Activated CD4-positive, CD25-positive, alpha-beta regulatory T cell treated with anti-CD3 and anti-CD28 coated beads, Interleukin-2, amount 50 U/mL, for 72 hours (primary cell): ENCODE data around the gene SUSD6.
"Not testable (repeated sequence)": the region's sequence is repeated elsewhere in the genome, so short reads cannot be mapped to it uniquely, and the experiment has no call there.

Experiments used
- DNase-seq: peaks from one replicate; pipeline ENCODE4 v3.0.0; 2021

The SUSD6 gene

DNA sequence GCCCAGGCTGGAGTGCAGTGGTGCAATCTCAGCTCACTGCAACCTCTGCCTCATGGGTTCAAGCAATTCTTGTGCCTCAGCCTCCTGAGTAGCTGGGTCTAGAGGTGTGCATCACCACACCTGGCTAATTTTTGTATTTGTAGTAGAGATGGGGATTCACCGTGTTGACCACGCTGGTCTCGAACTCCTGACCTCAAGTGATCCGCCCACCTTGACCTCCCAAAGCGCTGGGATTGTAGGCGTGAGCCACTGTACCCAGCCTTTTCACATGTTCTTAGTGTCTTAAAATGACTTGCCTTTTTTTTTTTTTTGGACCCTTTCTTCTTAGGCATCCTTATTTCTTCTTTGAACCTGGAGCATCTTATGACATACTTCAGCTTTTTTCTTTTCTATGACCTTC, 87.8 kb downstream of the SUSD6 start:
- not testable (repeated sequence) for DNase-seq

DNA sequence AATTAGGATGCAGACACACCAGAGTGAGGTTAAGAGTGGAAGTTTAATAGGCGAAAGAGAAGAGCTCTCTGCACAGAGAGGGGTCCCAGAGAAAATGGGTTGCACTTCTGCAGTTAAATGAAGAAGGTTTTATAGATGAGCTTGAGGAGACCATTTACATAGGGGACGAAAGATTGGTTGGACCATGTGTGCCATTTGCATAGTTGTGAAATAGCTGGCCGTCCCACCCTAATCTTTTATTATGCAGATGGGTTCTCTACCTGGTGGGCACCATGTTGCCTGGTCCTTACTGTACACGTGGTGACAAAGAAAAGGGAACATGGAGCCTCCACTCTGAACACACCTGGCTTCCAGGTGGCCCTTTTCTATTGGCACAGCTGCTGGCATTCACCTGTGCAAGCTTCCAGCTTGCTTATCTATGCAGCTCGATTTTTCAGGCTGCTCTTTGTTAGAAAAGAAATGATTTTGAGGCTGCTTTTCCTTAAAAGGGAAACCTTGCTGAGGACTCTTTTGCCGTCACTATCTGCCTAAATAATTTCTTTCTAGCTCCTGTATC, 88.4 kb downstream of the SUSD6 start:
- DNase-seq: no peak

DNA sequence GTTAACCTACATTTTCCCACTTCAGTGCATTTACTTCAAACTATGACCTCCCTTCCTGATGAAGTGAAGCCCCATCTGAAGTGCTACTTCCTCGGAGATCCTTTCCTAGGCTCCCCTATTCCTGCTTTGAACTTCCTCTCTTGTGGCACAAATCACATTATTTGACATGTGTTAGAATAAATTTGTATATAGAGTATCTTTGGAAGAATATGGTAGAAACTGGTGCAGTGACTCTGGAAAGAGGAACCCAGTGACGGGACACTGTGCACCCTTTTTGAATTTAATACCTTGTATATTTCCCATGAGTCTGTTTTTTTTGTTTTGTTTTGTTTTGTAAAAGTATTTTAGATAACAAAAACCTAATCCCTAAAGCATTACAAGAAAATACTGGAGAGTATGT, 89.2 kb downstream of the SUSD6 start:
- DNase-seq: no peak

DNA sequence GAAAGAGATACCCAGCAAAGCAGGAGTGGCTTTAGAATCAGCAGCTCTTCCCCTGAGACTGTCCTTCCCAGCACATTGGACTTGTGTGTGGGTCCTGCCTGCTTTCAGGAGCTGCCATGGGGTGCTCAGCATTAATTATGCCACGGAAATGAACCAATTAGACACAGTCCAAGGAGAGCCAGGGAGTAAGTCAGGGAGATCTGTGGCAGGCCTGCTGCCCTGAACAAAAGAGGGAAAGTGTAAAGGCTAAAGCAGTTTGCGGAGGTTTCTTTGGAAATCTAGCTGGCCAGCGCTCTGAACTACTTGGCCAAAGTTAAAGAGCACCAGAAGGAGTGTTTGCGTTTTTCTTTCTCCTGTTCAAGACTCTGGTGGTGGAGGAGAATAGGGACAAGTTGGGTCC, 89.9 kb downstream of the SUSD6 start:
- DNase-seq: no peak

DNA sequence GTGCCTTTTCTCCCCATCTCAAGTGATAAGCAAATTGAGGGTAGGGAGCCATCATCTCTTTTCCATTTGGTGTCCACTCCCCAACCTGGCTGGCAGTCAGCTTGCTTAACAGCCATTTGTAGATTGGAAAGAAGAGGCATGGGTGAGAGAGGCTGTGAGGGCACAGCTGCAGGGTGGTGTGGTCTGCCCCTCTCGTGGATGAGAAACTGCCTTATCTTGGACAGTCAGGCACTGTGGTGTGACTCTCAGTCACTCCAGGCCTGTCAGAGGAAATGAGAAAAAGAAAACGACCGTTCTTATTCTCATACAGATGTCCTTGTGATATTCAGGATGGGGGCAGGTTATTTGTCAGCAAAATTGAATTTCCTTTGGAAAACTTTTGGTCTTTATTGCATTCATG, 90.5 kb downstream of the SUSD6 start:
- no peak for DNase-seq

DNA sequence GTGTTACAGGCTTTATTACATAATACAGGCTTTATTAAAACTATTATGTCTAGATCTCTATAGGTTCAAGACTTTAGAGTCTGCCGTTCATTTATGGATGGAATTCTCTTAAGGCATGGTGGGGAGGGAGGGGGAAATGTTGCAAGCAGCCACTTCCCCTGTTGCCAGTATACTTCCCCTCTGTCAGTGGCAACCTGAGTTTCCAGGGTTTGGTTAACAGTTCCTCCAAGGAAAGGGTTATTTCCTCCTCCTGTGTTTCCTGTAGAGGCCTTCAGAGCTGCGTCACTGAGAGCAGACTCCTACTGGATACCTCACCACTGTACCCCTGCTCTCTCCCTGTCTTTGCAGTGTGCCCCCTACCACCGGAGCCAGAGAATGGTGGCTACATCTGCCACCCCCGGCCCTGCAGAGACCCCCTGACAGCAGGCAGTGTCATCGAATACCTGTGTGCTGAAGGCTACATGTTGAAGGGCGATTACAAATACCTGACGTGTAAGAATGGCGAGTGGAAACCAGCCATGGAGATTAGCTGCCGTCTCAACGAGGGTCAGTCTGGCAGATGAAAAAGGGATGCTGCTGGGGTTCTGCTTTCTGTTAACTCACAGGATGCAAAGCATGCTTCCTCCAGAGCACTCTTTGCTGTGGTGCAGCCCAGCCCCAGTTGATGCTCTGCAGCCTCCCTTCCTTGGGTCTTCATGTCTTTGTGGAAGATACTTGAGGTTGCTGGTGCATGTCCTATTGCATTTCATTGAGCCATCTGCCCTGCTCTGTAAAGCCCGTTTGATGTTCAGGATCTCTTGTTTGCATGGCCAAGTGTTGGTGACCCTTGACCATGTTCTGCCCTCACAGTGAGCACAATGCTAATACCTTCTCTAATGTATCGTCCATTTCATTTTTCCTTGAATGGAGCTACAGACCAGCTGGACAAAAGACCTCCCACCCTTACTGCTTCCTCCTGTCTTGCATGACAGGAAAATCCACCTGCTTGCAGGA, 91.9 kb downstream of the SUSD6 start:
- DNase-seq: no peak

DNA sequence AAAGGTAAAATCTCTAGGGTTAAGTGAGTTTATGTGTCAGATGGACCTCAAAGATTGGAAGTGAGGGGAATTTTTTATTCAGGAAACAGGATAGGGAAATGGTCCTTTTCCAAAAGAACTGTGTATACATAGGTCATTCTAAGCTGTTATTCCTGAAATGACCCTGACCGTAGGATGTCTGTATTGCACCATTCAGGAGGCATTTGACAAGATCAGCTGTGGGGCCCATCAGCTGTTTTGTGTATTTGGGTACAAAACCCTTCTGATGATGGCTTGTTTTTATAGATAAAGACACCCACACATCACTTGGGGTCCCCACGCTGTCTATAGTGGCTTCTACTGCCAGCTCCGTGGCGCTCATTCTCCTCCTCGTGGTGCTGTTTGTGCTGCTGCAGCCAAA, 92.9 kb downstream of the SUSD6 start:
- no peak for DNase-seq

DNA sequence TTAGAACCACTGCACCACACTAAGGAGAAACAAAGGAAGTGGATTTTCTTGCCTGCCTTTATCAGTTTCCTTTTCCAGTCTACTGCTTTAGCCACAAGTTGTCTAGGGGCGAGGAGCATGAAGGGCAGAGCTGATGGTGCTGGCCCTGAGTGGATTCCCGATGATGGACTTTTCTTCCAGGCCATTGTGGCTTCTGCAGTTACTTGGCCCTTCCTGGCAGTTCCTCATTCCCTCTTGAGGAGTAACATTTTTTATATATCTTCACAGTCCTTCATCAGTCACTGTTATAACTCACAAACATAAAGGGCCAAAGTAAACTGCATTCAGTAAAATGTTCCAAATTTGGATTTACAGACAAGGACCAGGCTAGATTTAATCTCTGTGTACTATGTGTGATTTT, 94.3 kb downstream of the SUSD6 start:
- no peak for DNase-seq

DNA sequence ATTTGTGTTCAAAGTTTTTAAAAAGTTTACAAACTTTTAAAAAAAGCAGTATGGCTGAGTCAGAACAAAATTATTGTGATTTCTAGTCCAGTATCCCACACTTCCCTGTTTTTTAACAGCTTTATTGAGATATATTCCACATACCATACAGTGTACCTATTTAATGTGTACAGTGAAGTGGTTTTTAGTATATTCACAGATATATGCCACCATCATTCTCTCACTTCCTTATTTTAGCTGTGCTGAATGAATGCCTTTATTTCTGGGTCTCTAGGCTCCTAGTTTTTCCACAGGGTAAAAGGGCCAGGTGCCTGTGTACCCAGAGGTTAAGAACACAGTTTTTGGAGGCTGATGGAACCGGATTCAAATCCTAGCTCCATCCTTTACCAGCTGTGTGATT, 96.7 kb downstream of the SUSD6 start:
- no peak for DNase-seq

DNA sequence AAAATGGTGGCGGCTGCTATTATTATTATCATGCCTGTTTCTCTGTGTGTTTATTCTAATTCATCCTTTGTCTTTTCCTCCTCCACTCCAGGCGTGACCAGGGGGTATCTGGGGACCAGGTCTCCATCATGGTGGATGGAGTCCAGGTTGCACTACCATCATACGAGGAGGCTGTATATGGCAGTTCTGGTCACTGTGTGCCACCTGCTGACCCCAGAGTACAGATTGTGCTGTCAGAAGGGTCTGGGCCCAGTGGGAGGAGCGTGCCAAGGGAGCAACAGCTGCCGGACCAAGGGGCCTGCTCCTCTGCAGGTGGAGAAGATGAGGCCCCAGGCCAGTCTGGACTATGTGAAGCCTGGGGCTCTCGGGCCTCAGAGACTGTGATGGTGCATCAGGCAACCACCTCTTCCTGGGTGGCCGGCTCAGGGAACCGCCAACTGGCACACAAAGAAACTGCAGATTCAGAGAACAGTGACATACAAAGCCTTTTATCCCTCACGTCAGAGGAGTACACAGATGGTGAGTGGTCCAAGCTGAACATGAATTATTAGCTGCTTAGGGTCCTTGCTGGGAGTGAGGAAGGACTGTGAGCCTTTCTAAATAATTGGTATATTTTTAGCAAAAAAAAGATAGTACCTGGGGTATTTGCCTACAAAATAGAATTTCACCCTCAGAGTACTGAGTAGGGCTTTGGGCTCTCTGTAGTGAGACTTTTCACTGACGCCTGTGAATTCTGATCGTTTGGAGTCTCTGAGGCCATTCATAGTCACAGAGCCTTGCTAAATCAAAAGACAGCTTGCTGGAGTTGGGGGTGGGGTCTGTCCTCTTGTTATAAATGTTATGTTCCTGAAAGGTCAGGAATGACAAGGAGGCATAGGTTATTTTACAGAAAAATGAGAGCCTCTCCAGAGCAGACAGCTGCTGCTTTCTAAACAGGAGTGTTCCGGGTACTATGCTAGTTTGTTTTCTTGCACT, 97.5 kb downstream of the SUSD6 start:
- DNase-seq: no peak

DNA sequence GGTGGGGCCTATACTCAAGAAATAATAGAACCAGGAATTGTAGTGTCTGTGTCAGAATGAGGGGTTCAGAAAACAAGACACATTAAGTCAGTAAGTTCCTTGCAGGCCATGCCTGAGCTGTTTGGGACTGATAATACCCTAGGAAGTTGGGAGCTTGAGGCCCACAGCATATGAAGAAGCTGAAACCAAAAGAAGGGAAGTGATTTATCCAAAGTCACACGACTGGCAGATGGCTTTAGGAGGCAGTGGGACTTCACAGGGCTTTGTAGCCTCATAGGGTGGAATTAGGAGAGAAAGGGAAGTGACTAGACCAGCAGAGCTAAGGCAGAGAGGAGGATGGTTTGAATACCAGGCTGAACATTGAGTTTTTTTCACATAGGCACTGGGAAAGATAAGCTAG, 99.0 kb downstream of the SUSD6 start:
- no peak for DNase-seq

DNA sequence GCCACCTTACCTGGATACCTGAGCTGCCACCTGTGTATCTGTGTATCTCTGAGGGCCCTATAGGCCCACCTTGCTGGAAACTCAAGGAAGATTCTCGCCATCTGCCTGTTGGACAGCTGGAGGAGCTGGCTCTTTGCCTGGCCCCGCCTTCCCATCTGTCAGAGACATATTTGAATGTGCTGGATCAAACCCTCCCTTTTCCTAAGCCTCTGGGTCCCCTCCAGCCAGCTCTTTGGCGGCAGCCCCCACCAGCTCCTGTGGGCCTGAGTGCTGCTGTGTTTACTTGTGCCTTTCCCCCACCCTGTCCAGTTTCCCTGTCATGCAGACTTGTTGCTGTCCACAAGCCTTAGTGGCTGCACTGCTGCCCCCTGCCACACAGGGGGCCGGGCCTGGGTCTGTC, 99.7 kb downstream of the SUSD6 start:
- no peak for DNase-seq

DNA sequence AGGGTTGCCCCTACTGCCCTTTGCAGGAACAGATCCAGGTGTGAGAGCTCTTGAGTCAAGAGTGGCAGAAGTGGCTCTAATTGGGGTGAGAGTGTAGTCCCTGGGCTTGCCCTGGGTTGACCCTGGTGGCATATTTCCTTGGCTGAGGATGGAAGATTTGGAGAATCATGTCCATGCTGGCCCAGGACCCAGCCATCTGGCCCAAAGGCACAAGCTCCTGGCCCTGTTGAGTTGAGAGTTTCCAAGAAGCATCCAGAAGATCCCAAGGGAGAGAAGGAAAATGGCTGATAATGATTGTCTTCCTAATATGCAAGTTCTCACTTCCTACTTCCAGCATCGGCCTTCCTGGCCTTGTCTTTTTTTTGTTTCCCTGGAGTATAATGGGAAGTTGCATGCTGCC, 100.1 kb downstream of the SUSD6 start:
- no peak for DNase-seq

DNA sequence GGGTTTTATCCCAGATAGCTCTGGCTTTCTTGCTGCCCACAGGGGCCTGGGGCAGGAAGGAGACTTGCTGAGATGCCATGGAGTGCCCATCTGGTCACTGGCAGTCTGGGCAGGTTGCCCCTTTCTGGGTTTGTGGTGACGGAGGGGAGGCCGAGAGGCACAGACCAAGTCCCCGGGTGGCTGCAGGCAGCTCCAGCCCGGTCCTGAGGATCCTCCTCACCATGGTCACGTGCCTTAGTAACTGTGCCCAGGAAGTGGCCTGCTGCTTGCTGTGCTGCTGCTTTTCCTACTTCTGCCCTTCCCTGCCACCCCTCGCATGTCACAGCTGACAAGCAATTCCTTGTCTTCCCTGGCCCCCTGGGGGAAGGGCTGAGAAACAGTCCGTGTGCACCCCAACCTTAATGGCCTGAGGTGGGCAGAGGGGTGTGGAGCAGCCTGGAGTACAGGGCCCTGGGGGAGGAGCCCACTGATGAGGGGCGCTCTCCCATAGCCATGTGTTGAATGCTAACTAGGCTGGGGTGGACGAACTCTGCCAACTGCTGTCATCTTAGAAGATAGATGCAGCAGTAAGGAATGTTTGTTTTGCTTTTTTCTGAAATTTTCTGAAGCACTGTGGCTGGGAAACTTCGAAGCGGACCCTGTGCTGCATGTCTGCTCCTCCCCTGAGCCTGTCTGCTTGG, 100.6 kb downstream of the SUSD6 start:
- no peak for DNase-seq

DNA sequence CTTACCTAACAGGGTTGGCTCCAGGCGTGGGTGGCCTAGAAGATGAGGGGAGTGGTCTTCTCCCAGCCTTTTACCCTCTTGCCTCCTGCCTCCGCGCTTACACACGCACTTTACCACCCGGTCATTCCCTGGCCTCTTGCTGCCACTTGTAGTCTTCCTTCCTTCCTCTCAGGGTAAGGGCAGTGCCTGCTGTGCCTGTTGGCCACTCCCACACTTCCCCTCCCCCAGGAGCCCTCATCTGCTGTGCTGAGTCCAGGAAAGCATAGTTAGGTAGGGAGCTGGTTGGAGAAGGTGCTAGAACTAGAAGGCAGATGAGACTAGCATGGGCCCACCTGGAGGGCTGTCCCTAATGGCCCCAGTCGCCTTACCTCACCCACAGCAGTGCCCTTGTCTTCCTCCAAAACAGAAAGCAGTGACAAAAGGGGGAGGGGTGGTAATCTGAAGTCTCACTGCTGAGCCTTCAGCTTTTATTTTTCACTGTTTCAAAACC, 101.2 kb downstream of the SUSD6 start:
- DNase-seq: no peak

DNA sequence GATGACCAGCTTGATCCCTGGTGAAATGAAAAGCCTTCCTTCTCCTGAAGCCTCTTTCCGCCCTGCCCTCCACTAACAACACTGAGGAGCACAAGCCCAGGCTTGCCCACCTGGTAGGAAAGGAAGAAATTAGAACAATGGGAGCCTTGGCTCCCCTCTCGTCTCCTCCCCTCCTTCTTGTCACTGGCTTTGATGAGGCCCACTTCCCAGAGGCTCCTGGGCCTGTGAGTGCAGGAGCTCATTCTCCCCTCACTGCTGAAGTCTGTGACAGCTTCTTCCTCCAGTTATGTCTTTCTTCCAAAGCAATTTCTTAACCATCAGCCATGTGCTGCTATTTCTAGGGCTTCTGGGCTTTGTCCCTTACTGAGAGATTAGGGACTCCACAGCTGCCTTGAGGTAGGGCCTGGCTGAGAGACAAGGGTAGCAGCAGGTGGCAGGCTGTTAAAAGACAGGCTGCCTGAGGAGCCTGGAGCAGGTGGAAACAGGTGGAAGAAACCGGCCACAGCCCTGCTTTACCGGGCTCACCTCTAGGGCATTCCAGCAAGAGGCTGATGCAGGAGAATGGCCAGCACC, 101.9 kb downstream of the SUSD6 start:
- DNase-seq: no peak

DNA sequence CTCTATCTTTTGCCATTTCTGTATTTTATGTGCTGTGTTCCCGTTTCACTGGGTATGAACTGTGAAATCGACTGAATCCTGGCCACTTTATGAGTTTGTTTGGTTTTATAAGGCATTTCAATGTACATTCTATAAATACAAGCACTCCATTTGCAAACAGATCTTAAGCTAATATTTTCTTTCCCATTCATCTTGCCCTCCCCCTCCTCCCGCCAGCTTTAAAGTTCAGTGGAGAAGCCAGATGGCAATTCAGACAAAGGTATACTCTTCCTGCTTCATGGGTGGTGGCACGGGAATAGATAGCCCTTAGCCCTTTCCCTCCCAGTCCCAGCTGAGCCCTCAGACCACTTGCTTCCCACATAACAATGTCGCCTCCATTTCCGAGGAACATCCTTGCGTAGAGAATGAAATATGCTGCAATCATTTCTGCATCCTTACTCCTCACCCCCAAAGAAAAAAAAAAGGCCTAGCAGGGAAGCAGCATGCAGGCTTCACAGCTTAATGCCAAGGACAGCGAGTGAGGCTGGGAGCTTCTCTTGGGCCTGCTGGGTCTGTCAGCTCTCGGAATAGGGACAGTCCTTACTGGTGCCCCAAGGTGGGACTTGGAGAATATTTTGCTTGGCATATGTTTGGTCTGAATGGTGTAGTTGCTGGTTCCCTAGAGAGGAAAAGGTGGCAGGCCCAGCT, 102.7 kb downstream of the SUSD6 start:
- DNase-seq: no peak

DNA sequence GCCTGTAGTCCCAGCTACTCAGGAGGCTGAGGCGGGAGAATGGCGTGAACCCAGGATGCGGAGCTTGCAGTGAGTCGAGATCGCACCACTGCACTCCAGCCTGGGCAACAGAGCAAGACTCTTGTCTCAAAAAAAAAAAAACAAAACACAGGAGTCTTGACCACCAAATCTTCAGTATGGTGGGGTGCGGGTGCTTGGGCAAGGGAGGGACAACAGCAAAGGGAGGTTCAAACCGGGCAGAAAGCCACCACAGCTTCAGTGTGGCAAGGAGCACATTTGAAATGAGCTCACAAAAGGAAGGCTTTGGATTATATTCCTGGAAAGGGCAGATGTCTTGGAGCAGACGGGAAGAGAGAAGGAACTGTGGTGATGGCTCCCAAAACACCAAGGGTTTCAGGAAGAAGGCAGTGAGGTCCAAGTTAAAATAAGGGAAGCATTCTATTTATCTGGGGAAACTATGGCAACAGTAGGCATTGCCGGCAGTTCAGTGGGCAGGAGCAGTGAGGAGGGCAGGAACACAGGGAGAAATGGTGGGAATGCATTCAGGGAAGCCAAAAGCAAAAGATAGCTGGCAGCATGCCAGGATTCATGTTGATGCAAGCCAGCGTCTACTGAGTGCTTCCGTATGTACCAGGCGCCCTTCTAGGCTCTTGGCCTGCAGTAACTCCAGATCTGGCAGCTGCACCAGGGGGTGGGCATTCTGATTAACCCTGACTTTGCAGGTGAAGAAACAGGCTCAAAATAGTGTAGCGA, 104.5 kb downstream of the SUSD6 start:
- DNase-seq: no peak

DNA sequence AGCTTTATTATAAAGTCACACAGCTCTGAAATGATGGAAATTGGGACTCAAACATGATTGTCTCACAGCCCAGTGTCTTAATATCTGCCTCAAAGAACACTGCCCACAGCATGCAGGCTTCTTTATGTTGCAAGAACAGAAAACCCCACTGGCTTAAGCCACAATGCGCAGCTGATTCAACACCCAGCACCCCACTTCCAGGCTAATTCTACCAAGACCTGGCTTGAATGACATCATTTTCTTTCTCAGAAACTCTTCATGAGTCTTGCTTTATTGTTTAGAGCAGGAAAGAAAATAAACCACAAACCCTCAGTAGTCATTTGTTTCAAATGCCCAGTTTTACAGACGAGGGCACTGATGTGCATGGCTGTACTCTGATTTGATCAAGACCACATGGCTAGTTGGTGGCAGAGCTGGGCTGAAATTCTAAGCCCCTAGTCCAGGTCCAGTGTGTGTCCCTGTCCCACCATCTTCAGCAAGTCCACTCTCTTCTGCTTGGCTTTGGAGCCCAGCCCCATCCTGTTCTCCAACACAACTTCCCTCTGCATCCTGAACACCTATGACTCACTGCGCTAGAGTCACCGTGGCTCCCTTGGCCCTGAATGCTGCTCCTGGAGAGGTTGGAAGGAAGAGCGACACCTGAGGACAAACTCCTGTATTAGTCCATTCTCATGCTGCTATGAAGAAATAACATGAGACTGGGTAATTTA, 105.2 kb downstream of the SUSD6 start:
- DNase-seq: no peak

DNA sequence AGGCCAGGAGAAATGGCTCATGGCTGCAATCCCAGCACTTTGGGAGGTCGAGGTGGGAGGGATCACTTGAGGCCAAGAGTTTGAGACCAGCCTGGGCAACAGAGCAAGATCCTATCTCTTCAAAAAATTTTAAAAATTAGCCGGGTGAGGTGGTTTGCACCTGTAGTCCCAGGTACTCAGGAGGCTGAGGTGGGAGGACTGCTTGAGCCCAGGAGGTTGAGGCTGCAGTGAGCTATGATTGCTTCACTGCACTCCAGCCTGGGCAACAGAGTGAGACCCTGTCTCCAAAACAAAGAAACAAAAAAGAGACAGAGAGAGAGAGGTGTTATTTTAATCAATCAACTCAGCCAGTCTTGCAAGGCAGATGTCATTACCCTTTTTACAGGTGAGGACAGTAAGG, 107.2 kb downstream of the SUSD6 start:
- DNase-seq: not testable (repeated sequence)
